HepG2 (cell line): Measurements from ENCODE around the gene ANKRD13D. TPM values are rescaled to one million over a fixed set of nuclear protein-coding genes. Genes with fewer than 3 reads are reported as not detected.

ENCODE experiments used
- DMAP1 ChIP-seq: IDR thresholded peaks from 2 replicates; pipeline ENCODE4 v1.6.1; 2016
- ETV5 ChIP-seq: IDR thresholded peaks from 2 replicates; pipeline ENCODE4 v1.6.1; 2018; ENCODE audit warnings: missing biosample characterization, missing genetic modification reagents, inconsistent platforms, borderline replicate concordance
- KLF16 ChIP-seq, 2 experiments: sonication (generic) in 1 of 2; formaldehyde crosslinking in 1 of 2; IDR thresholded peaks; 2 replicates each; pipeline versions ENCODE4 v1.6.1 to v1.8.0; 2016 to 2023; ENCODE audit warnings: missing genetic modification reagents in 2 of 2, missing compliant biosample characterization in 1 of 2
- KMT2A ChIP-seq: sonication (generic); formaldehyde crosslinking; IDR thresholded peaks from 2 replicates; pipeline ENCODE4 v1.4.0; 2020; ENCODE audit warnings: missing genetic modification reagents
- MATR3 ChIP-seq: sonication (generic); formaldehyde crosslinking; IDR thresholded peaks from 2 replicates; pipeline ENCODE4 v1.4.0; 2020; ENCODE audit warnings: missing genetic modification reagents
- NFE2L2 ChIP-seq: fragments of 150-350 bp; IDR thresholded peaks from 2 replicates; pipeline ENCODE4 v1.6.1; 2014; ENCODE audit warnings: low read length
- PHF8 ChIP-seq: sonication (generic); formaldehyde crosslinking; IDR thresholded peaks from 2 replicates; pipeline ENCODE4 v1.5.0; 2020; ENCODE audit warnings: missing genetic modification reagents
- RFXAP ChIP-seq: sonication (generic); formaldehyde crosslinking; IDR thresholded peaks from 2 replicates; pipeline ENCODE4 v1.4.0; 2020; ENCODE audit warnings: missing genetic modification reagents, borderline replicate concordance
- SATB2 ChIP-seq: sonication (generic); formaldehyde crosslinking; IDR thresholded peaks from 2 replicates; pipeline ENCODE4 v1.5.0; 2020; ENCODE audit warnings: missing genetic modification reagents
- SMAD9 ChIP-seq: sonication (generic); formaldehyde crosslinking; IDR thresholded peaks from 2 replicates; pipeline ENCODE4 v1.5.1; 2020; ENCODE audit warnings: mild to moderate bottlenecking, missing genetic modification reagents
- SP1 ChIP-seq, 2 experiments: fragments of 450-650 bp in 1 of 2; sonication (generic) in 1 of 2; formaldehyde crosslinking in 1 of 2; IDR thresholded peaks; 2 replicates each; pipeline versions ENCODE4 v1.4.0 to v1.6.1; 2016 to 2020; ENCODE audit warnings: missing genetic modification reagents in 1 of 2
- TOE1 ChIP-seq: sonication (generic); formaldehyde crosslinking; IDR thresholded peaks from 2 replicates; pipeline ENCODE4 v1.4.0; 2020; ENCODE audit warnings: mild to moderate bottlenecking, missing genetic modification reagents
- YY1 ChIP-seq: IDR thresholded peaks from 2 replicates; pipeline ENCODE4 v1.6.1; 2011; ENCODE audit warnings: low read length, low read depth, moderate library complexity, mild to moderate bottlenecking; ENCODE audit not compliant: insufficient read depth, insufficient replicate concordance
- ZNF138 ChIP-seq: sonication (generic); formaldehyde crosslinking; IDR thresholded peaks from 2 replicates; pipeline ENCODE4 v1.5.0; 2020; ENCODE audit warnings: mild to moderate bottlenecking, low read depth, missing genetic modification reagents
- ZNF256 ChIP-seq: sonication (generic); formaldehyde crosslinking; conservative IDR thresholded peaks from 2 replicates; pipeline ENCODE4 v1.4.0; 2020; ENCODE audit warnings: missing genetic modification reagents
- ZNF274 ChIP-seq: sonication (generic); formaldehyde crosslinking; IDR thresholded peaks from 2 replicates; pipeline ENCODE4 v1.5.1; 2020; ENCODE audit warnings: mild to moderate bottlenecking, missing genetic modification reagents
- ZNF703 ChIP-seq: sonication (generic); formaldehyde crosslinking; IDR thresholded peaks from 2 replicates; pipeline ENCODE4 v1.5.1; 2020; ENCODE audit warnings: missing genetic modification reagents, mild to moderate bottlenecking, moderate library complexity, borderline replicate concordance
- ZNF720 ChIP-seq: sonication (generic); formaldehyde crosslinking; IDR thresholded peaks from 2 replicates; pipeline ENCODE4 v1.4.0; 2020; ENCODE audit warnings: missing genetic modification reagents
- ZNF747 ChIP-seq: sonication (generic); formaldehyde crosslinking; IDR thresholded peaks from 2 replicates; pipeline ENCODE4 v1.8.1; 2023; ENCODE audit warnings: missing genetic modification reagents, mild to moderate bottlenecking, borderline replicate concordance
- ZNF75D ChIP-seq: sonication (generic); formaldehyde crosslinking; IDR thresholded peaks from 2 replicates; pipeline ENCODE4 v1.8.1; 2023; ENCODE audit warnings: missing genetic modification reagents, mild to moderate bottlenecking, borderline replicate concordance
- ZZZ3 ChIP-seq: sonication (generic); formaldehyde crosslinking; IDR thresholded peaks from 2 replicates; pipeline ENCODE4 v1.4.0; 2020; ENCODE audit warnings: missing genetic modification reagents, mild to moderate bottlenecking, borderline replicate concordance
- polyA plus RNA-seq, 8 experiments: library from polyadenylated mRNA; depleted of rRNA in 3 of 8; stranded (reverse) in 7 of 8; unstranded in 1 of 8; fragments of >200 nt; fragmentation: Illumina TruSeq in 4 of 8; extraction: Trizol in 4 of 8; gene quantifications; 2 replicates each; pipeline versions ENCODE4 v1.2.1 to v1.2.3, GENCODE V29; 2011 to 2016; ENCODE audit warnings: low read depth in 4 of 8, missing spikeins in 1 of 8, mixed read lengths in 1 of 8; ENCODE audit not compliant: insufficient read depth in 1 of 8
- total RNA-seq, 5 experiments: library from RNA; depleted of rRNA; stranded (reverse); fragments of >200 nt; fragmentation: Illumina TruSeq; extraction: Trizol; gene quantifications; 2 replicates each; pipeline ENCODE4 v1.2.3, GENCODE V29; 2016; ENCODE audit warnings: low read depth in 1 of 5
- TF ChIP-seq, protein P1 (sequence below): sonication (generic); formaldehyde crosslinking; IDR thresholded peaks from 2 replicates; pipeline ENCODE4 v1.5.1; 2020; ENCODE audit warnings: missing genetic modification reagents, mild to moderate bottlenecking, borderline replicate concordance
- TF ChIP-seq, protein P2 (sequence below): sonication (generic); formaldehyde crosslinking; conservative IDR thresholded peaks from 2 replicates; pipeline ENCODE4 v1.4.0; 2020; ENCODE audit warnings: missing genetic modification reagents
- TF ChIP-seq, protein P3 (sequence below): sonication (generic); formaldehyde crosslinking; IDR thresholded peaks from 2 replicates; pipeline ENCODE4 v1.5.0; 2020; ENCODE audit warnings: missing genetic modification reagents, mild to moderate bottlenecking, borderline replicate concordance
- TF ChIP-seq, protein P4 (sequence below): sonication (generic); formaldehyde crosslinking; IDR thresholded peaks from 2 replicates; pipeline ENCODE4 v1.9.0; 2021; ENCODE audit warnings: missing genetic modification reagents, borderline replicate concordance

ANKRD13D gene
- total and polyA plus RNA-seq, 2 of the 13 experiments (the other 11 are each of a cell fraction or from before 2014, with no cell fraction given) = 18.6 to 27.3 TPM

DNA sequence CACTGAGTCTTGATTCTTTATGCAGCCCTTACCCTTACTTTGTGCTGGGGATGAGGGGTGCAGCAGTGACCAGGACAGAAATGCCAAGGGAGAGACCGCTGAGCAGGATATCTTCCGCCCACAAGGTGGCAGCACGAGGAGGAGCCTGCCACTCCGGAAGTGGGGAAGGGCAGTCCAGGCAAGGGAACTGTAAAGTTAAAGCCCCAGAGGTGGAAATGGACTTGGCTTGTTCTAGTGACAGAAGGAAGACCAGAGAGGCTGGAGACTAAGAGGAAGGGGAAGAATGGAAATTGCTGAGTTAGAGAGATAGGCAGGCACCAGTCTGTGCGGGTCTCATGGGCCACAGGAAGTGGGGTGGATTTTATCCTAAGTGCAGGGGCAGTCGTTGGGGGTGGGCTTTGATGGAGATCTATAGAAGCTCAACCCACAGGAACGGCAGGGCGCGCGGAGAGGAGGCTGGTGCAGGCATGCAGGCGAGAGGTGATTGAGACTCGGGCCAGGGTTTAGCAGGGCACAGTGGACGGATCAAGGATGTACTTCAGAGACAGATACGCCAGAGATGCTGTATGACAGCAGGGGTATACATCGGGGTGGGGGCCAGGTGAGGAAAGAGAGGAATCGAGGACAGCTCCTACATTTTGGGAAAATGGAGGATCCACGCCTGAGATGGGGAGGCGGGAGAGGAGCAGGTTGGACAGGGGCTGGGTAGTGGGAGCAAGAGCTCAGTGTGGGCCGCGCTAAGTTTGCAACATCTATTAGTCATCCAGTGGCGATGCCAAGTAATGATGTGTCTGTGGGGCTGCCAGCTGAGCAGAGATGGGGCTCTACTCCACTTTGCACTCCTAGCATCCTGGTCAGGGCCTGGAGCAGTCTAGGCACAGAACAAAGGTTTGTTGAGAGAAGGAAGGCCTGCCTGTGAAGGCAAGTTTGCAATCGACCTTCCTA lies 26.1 kb upstream of the ANKRD13D start (continued):
- TF ChIP-seq, protein P1, sequence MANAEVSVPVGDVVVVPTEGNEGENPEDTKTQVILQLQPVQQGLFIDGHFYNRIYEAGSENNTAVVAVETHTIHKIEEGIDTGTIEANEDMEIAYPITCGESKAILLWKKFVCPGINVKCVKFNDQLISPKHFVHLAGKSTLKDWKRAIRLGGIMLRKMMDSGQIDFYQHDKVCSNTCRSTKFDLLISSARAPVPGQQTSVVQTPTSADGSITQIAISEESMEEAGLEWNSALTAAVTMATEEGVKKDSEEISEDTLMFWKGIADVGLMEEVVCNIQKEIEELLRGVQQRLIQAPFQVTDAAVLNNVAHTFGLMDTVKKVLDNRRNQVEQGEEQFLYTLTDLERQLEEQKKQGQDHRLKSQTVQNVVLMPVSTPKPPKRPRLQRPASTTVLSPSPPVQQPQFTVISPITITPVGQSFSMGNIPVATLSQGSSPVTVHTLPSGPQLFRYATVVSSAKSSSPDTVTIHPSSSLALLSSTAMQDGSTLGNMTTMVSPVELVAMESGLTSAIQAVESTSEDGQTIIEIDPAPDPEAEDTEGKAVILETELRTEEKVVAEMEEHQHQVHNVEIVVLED (CRISPR knock-in tag) = no peak
- no peak for TF ChIP-seq ZNF274 (CRISPR knock-in tag)
- no peak for TF ChIP-seq ZZZ3 (CRISPR knock-in tag)
- TF ChIP-seq SMAD9 (CRISPR knock-in tag) = no peak
- 0 out of 2 replicates have a peak, but pooled peaks have one; percentile 17 for TF ChIP-seq PHF8 (CRISPR knock-in tag)
- no peak for TF ChIP-seq ZNF138 (CRISPR knock-in tag)
- no peak for TF ChIP-seq MATR3 (CRISPR knock-in tag)
- peak; percentile 98 for TF ChIP-seq ETV5 (CRISPR knock-in tag)
- TF ChIP-seq ZNF720 (CRISPR knock-in tag) = no peak
- TF ChIP-seq, protein P2, sequence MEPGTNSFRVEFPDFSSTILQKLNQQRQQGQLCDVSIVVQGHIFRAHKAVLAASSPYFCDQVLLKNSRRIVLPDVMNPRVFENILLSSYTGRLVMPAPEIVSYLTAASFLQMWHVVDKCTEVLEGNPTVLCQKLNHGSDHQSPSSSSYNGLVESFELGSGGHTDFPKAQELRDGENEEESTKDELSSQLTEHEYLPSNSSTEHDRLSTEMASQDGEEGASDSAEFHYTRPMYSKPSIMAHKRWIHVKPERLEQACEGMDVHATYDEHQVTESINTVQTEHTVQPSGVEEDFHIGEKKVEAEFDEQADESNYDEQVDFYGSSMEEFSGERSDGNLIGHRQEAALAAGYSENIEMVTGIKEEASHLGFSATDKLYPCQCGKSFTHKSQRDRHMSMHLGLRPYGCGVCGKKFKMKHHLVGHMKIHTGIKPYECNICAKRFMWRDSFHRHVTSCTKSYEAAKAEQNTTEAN (CRISPR knock-in tag) = 0 out of 2 replicates have a peak, but pooled peaks have one; percentile 26
- TF ChIP-seq RFXAP (CRISPR knock-in tag) = no peak
- TF ChIP-seq DMAP1 (CRISPR knock-in tag) = no peak
- 0 out of 2 replicates have a peak, but pooled peaks have one; percentile 20 for TF ChIP-seq KMT2A (CRISPR knock-in tag)
- no peak for TF ChIP-seq ZNF747
- no peak for TF ChIP-seq YY1
- TF ChIP-seq ZNF256 (CRISPR knock-in tag) = no peak
- TF ChIP-seq, protein P3, sequence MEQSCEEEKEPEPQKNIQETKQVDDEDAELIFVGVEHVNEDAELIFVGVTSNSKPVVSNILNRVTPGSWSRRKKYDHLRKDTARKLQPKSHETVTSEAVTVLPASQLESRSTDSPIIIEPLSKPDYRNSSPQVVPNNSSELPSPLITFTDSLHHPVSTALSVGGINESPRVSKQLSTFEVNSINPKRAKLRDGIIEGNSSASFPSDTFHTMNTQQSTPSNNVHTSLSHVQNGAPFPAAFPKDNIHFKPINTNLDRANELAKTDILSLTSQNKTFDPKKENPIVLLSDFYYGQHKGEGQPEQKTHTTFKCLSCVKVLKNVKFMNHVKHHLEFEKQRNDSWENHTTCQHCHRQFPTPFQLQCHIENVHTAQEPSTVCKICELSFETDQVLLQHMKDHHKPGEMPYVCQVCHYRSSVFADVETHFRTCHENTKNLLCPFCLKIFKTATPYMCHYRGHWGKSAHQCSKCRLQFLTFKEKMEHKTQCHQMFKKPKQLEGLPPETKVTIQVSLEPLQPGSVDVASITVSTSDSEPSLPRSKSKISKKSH (CRISPR knock-in tag) = no peak
- TF ChIP-seq ZNF703 (CRISPR knock-in tag) = no peak
- TF ChIP-seq, protein P4, sequence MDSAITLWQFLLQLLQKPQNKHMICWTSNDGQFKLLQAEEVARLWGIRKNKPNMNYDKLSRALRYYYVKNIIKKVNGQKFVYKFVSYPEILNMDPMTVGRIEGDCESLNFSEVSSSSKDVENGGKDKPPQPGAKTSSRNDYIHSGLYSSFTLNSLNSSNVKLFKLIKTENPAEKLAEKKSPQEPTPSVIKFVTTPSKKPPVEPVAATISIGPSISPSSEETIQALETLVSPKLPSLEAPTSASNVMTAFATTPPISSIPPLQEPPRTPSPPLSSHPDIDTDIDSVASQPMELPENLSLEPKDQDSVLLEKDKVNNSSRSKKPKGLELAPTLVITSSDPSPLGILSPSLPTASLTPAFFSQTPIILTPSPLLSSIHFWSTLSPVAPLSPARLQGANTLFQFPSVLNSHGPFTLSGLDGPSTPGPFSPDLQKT (CRISPR knock-in tag) = no peak
- TF ChIP-seq ZNF75D (CRISPR knock-in tag) = no peak
- no peak for TF ChIP-seq TOE1 (CRISPR knock-in tag)
- no peak for TF ChIP-seq SATB2 (CRISPR knock-in tag)
- no peak for TF ChIP-seq SP1 (IDR thresholded peaks at IDR 0.05)
- no peak for TF ChIP-seq SP1 (CRISPR knock-in tag; IDR thresholded peaks at IDR 0.05)
- TF ChIP-seq KLF16 (CRISPR knock-in tag; IDR thresholded peaks at IDR 0.05) = no peak
- no peak for TF ChIP-seq NFE2L2
